BE2C (cell line): ENCODE measurements around the gene SLC38A11.

Experiments
- DNase-seq: peaks from one replicate; pipeline ENCODE4 v3.0.0-alpha.2; 2020
- H3K27me3 ChIP-seq: fragments of 250-450 bp; sonication (Bioruptor Pico); 2 replicates; pipeline ENCODE4 v1.5.1; 2020; ENCODE audit warnings: mild to moderate bottlenecking
- H3K36me3 ChIP-seq: fragments of 250-450 bp; sonication (Bioruptor Pico); 2 replicates; pipeline ENCODE4 v1.5.1; 2020; ENCODE audit warnings: mild to moderate bottlenecking
- H3K4me1 ChIP-seq: fragments of 250-450 bp; sonication (Bioruptor Pico); 2 replicates; pipeline ENCODE4 v1.5.1; 2020
- H3K4me3 ChIP-seq: 2 replicates; pipeline ENCODE4 v1.5.1; 2011; ENCODE audit warnings: low read depth, low read length
- H3K9me3 ChIP-seq: fragments of 250-450 bp; sonication (Bioruptor Pico); 2 replicates; pipeline ENCODE4 v1.5.1; 2020
- CTCF ChIP-seq: IDR thresholded peaks from 2 replicates; pipeline ENCODE4 v1.5.1; 2012; ENCODE audit warnings: mild to moderate bottlenecking, low read depth, low read length

SLC38A11 gene

GRCh38 chr2:164890544-164890943 lies 64.8 kb downstream of the SLC38A11 start:
- no peak for TF ChIP-seq CTCF
- H3K36me3 ChIP-seq = no peaks in the 10 kb centered on the region
- no peaks in the 10 kb centered on the region for H3K27me3 ChIP-seq
- H3K4me3 ChIP-seq = no peak overlapping the region
- H3K9me3 ChIP-seq = no peaks in the 10 kb centered on the region
- DNase-seq = peak; percentile 23
- peaks cover 6% of the 10 kb centered on the region; the same call in 1 of the 2 replicates for H3K4me1 ChIP-seq

DNA sequence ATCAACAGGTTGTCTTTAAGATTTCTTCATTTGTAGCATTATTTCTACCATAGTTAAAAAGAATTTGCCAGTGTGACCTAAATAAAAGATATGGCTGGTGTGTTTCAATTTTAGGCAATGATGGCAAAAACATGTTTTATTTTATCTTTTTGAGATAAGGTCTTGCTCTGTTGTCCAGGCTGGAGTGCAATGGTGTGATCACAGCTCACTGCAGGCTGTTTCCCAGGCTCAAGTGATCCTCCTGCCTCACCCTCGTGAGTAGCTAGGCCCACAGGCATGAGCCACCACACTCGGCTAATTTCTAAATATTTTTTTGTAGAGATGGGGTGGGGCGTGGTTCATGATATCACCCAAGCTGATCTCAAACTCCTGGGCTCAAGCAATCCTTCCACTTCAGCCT lies 66.7 kb downstream of the SLC38A11 start:
- H3K27me3 ChIP-seq = no peaks in the 10 kb centered on the region

DNA sequence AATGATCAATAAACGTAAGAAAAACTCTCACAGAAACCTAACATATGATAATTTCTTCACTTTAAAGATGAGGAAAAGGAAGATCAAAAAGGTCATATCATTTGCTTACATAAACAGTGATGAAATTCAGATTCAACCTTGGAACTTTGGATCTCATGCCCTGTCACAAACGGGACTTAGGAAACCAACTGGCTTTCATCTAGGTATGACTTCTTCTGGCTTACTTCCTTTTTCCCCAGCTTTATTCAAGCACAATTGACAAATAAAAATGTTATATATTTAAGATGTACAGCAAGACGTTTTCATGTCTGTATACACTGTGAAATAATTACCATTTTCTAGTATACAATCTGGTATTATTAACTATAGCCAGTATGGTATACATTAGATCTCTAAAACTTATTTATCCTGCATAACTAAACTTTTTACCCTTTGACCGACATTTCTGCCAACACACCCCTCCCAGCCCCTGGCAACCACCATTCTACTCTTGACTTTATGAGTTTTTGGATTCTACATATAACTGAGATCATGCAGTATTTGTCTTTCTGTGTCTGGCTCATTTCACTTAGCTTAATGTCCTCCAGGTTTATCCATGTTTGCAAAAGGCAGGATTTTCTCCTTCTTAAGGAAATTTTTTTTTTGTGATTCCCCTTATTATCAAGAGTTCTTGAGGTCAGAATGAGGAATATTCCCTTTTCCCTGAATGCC lies 67.7 kb downstream of the SLC38A11 start:
- no peak for TF ChIP-seq CTCF
- Histone ChIP-seq H3K9me3 (no peaks in the 10 kb centered on the region), H3K4me3 (no peak overlapping the region), H3K27me3 (no peaks in the 10 kb centered on the region), H3K4me1 (peaks cover 6% of the 10 kb centered on the region; the same call in 1 of the 2 replicates), H3K36me3 (no peaks in the 10 kb centered on the region)
- no peak for DNase-seq

More for the DNA sequence above, 66.7 kb downstream of the SLC38A11 start:
- H3K9me3 ChIP-seq = no peaks in the 10 kb centered on the region
- DNase-seq = no peak
- no peaks in the 10 kb centered on the region for H3K36me3 ChIP-seq
- TF ChIP-seq CTCF = no peak
- no peak overlapping the region for H3K4me3 ChIP-seq
- peaks cover 6% of the 10 kb centered on the region; the same call in 1 of the 2 replicates for H3K4me1 ChIP-seq

DNA sequence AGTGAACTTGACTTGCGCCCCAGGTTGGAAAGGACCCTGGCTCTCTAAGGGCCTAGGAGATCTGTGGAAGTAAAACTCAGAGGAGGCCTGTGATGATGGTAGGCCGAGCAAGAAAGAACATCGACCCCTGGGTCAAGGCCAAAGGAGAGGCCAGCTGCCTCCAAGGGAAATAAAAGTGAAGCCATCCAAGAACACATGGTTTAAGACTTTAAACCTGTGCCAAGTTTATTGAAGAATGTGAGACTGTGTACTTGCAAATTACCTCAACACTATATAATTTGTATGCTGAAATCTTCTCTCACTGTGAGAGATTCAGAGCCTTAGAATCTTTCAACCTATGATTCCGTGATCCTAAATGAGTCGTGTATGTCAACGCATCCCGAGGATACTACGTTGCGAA lies 73.0 kb downstream of the SLC38A11 start:
- Histone ChIP-seq H3K27me3 (no peaks in the 10 kb centered on the region), H3K4me1 (no peaks in the 10 kb centered on the region), H3K9me3 (no peaks in the 10 kb centered on the region), H3K36me3 (no peaks in the 10 kb centered on the region), H3K4me3 (no peak overlapping the region)
- DNase-seq = no peak
- no peak for TF ChIP-seq CTCF

- no peak for TF ChIP-seq CTCF
- Histone ChIP-seq H3K4me1 (no peaks in the 10 kb centered on the region), H3K9me3 (no peaks in the 10 kb centered on the region), H3K27me3 (no peaks in the 10 kb centered on the region), H3K36me3 (no peaks in the 10 kb centered on the region), H3K4me3 (no peak overlapping the region)
- no peak for DNase-seq
Observed at GRCh38 chr2:164881524-164881923, 73.8 kb downstream of the SLC38A11 start.

- no peak for TF ChIP-seq CTCF
- no peaks in the 10 kb centered on the region for H3K36me3 ChIP-seq
Observed at GRCh38 chr2:164879901-164880535, 75.3 kb downstream of the SLC38A11 start.

More at GRCh38 chr2:164879901-164880535, 75.3 kb downstream of the SLC38A11 start:
- H3K4me3 ChIP-seq = no peak overlapping the region
- DNase-seq = no peak
- H3K9me3 ChIP-seq = no peaks in the 10 kb centered on the region
- no peaks in the 10 kb centered on the region for H3K4me1 ChIP-seq
- no peaks in the 10 kb centered on the region for H3K27me3 ChIP-seq
